Measurements from ENCODE around the gene ING3.

The ING3 gene

GRCh38 chr7:121023194-121023593, 72.6 kb downstream of the ING3 start:
- no peak overlapping the region for H3K27ac ChIP-seq
- TF ChIP-seq ZFX (IDR thresholded peaks at IDR 0.05) (no peak), CTCF (conservative IDR thresholded peaks at IDR 0.05) (no peak)

GRCh38 chr7:121023683-121024511, 73.3 kb downstream of the ING3 start:
- H3K27ac ChIP-seq = no peak overlapping the region
- TF ChIP-seq ZFX (IDR thresholded peaks at IDR 0.05) = no peak
- TF ChIP-seq CTCF (conservative IDR thresholded peaks at IDR 0.05) = no peak

- H3K27ac ChIP-seq = no peak overlapping the region
- TF ChIP-seq ZFX (IDR thresholded peaks at IDR 0.05) (no peak), CTCF (conservative IDR thresholded peaks at IDR 0.05) (no peak)
These were observed 74.0 kb downstream of the ING3 start for GRCh38 chr7:121024611-121025010.

GRCh38 chr7:121026159-121026558, 75.6 kb downstream of the ING3 start:
- no peak overlapping the region for H3K27ac ChIP-seq
- TF ChIP-seq CTCF (conservative IDR thresholded peaks at IDR 0.05) (no peak), ZFX (IDR thresholded peaks at IDR 0.05) (no peak)

- TF ChIP-seq CTCF (conservative IDR thresholded peaks at IDR 0.05) = no peak
- TF ChIP-seq ZFX (IDR thresholded peaks at IDR 0.05) = no peak
- H3K27ac ChIP-seq = no peak overlapping the region
These were observed 76.1 kb downstream of the ING3 start for GRCh38 chr7:121026577-121027111.
